AG09309 (cell line): ENCODE results near the gene SH3TC2.

ENCODE experiments used
- DNase-seq: peaks from one replicate; pipeline ENCODE4 v3.0.0-alpha.2; 2010; ENCODE audit warnings: low read depth
- H3K4me3 ChIP-seq: 2 replicates; pipeline ENCODE4 v1.5.1; 2011; ENCODE audit warnings: mild to moderate bottlenecking, low read depth, low read length, moderate library complexity; ENCODE audit not compliant: control insufficient read depth
- CTCF ChIP-seq: IDR thresholded peaks from 2 replicates; pipeline ENCODE4 v1.5.1; 2011; ENCODE audit warnings: mild to moderate bottlenecking, low read depth, low read length, inconsistent platforms; ENCODE audit not compliant: insufficient read depth, control insufficient read depth; ENCODE audit errors: missing control alignments

SH3TC2 gene

GRCh38 chr5:149063017-149063687 lies at the start of gene SH3TC2:
Gene SH3TC2, minus strand, starts transcription at chr5:149063062. Its CDS starts 40 bp downstream, at chr5:149063022.
- DNase-seq, result no peak
- TF ChIP-seq CTCF, result no peak
- H3K4me3 ChIP-seq, result no peak within 1 kb of the TSS

- no peak overlapping the region for H3K4me3 ChIP-seq
- DNase-seq, result no peak
- TF ChIP-seq CTCF, result no peak
Measured at GRCh38 chr5:149110406-149110805, 47.5 kb upstream of the SH3TC2 start.

- no peak overlapping the region for H3K4me3 ChIP-seq
- no peak for DNase-seq
- TF ChIP-seq CTCF, result no peak
Measured at GRCh38 chr5:149108651-149109280, 45.9 kb upstream of the SH3TC2 start.

GRCh38 chr5:149100331-149100730 lies 37.5 kb upstream of the SH3TC2 start:
- no peak for DNase-seq

GRCh38 chr5:149099920-149100319 lies 37.1 kb upstream of the SH3TC2 start:
- DNase-seq, result no peak
- TF ChIP-seq CTCF, result no peak
- no peak overlapping the region for H3K4me3 ChIP-seq

More at GRCh38 chr5:149100331-149100730, 37.5 kb upstream of the SH3TC2 start:
- H3K4me3 ChIP-seq, result no peak overlapping the region
- TF ChIP-seq CTCF, result no peak

GRCh38 chr5:149094996-149095395 lies 32.1 kb upstream of the SH3TC2 start:
- no peak overlapping the region for H3K4me3 ChIP-seq
- TF ChIP-seq CTCF, result no peak
- no peak for DNase-seq

- no peak for TF ChIP-seq CTCF
- H3K4me3 ChIP-seq, result no peak overlapping the region
- DNase-seq, result no peak
Measured at GRCh38 chr5:149093625-149094024, 30.8 kb upstream of the SH3TC2 start.
